GM10248 (cell line): ENCODE results near the gene SYNJ1.
A peak's percentile ranks its signal among the peaks of the same experiment; 100 is the strongest.
"Not testable (repeated sequence)": the region's sequence is repeated elsewhere in the genome, so short reads cannot be mapped to it uniquely, and the experiment has no call there.

Source experiments
- CTCF ChIA-PET: fragments of 300-600 bp; sonication (Branson Sonifier 250); formaldehyde crosslinking; extraction: SDS; loops from one replicate; lab custom pipeline; 2021; ENCODE audit warnings: antibody characterized with exemption; lab: Yijun Ruan, JAX
- POLR2A ChIA-PET: fragments of 350-650 bp; sonication (Branson Sonifier 250); formaldehyde crosslinking; extraction: SDS; loops from one replicate; lab custom pipeline; 2020; ENCODE audit warnings: antibody characterized with exemption; lab: Yijun Ruan, JAX
- DNase-seq: peaks from one replicate; pipeline ENCODE4 v3.0.0; 2012; ENCODE audit errors: extremely low spot score
- CTCF ChIP-seq: IDR thresholded peaks from 2 replicates; pipeline ENCODE4 v1.5.1; 2012; ENCODE audit warnings: mild to moderate bottlenecking, low read depth; ENCODE audit errors: extremely low read depth, missing control alignments, control extremely low read depth

SYNJ1 gene

GRCh38 chr21:32613436-32614043 is 114.3 kb downstream of the SYNJ1 start:
- ChIA-PET POLR2A (interaction anchor here (0.6 kb wide), 1 partner anchor 629 kb away, joined by 4 read pairs; no protein-coding TSS in a partner anchor), CTCF (interaction anchor here (1.1 to 6.4 kb wide), 3 partner anchors 13 to 213 kb away, joined by 4 to 76 read pairs (median 5); no protein-coding TSS in a partner anchor)
- TF ChIP-seq CTCF: no peak
- DNase-seq: no peak

- no peak for DNase-seq
- POLR2A ChIA-PET: interaction anchor here (0.6 kb wide), 1 partner anchor 629 kb away, joined by 4 read pairs; no protein-coding TSS in a partner anchor
- CTCF ChIA-PET: interaction anchor here (1.0 to 6.4 kb wide), 4 partner anchors 12 to 213 kb away, joined by 3 to 76 read pairs (median 4); partner anchors contain the start of gene PAXBP1
- no peak for TF ChIP-seq CTCF
These were observed 114.8 kb downstream of the SYNJ1 start for GRCh38 chr21:32612999-32613337.

- no peak for TF ChIP-seq CTCF
- CTCF ChIA-PET: interaction anchor here (1.0 to 6.4 kb wide), 4 partner anchors 12 to 214 kb away, joined by 3 to 76 read pairs (median 4); partner anchors contain the start of gene PAXBP1
- peak; percentile 91 for DNase-seq
- POLR2A ChIA-PET: interaction anchor here (0.6 to 0.8 kb wide), 2 partner anchors 159 to 630 kb away, joined by 4 to 12 read pairs; partner anchors contain the start of gene PAXBP1
These were observed 115.5 kb downstream of the SYNJ1 start, which contains the start of gene CFAP298 for GRCh38 chr21:32612075-32612998. CFAP298 (minus strand) TSS chr21:32612377; CDS start chr21:32612243, 134 bp downstream.

GRCh38 chr21:32611471-32611997 is 116.3 kb downstream of the SYNJ1 start:
- peak; percentile 66 for DNase-seq
- ChIA-PET POLR2A (interaction anchor here (0.8 kb wide), 1 partner anchor 160 kb away, joined by 12 read pairs; the partner anchor contains the start of gene PAXBP1), CTCF (interaction anchor here (1.7 to 6.4 kb wide), 2 partner anchors 11 to 15 kb away, joined by 5 to 76 read pairs; no protein-coding TSS in a partner anchor)
- no peak for TF ChIP-seq CTCF

- POLR2A ChIA-PET, DNase-seq: not testable (repeated sequence)
- CTCF ChIA-PET: interaction anchor here (6.4 kb wide), 1 partner anchor 10 kb away, joined by 76 read pairs; no protein-coding TSS in a partner anchor
These were observed 116.9 kb downstream of the SYNJ1 start for GRCh38 chr21:32610940-32611339.

- no peak for DNase-seq
- POLR2A ChIA-PET: no interaction called here
- TF ChIP-seq CTCF: no peak
- CTCF ChIA-PET: interaction anchor here (1.7 to 6.4 kb wide), 2 partner anchors 8 to 205 kb away, joined by 5 to 76 read pairs; no protein-coding TSS in a partner anchor
These were observed 119.0 kb downstream of the SYNJ1 start for GRCh38 chr21:32608851-32609250.
